ENCODE measurements around the gene HOXD9. TPM values are rescaled to one million over a fixed set of nuclear protein-coding genes. Genes with fewer than 3 reads are reported as not detected.

HOXD9 gene
- total RNA-seq, 1 donor from 2014 or later: not detected

- Mint-ChIP-seq H3K9me3 (ENCODE audit: low read depth) (peaks cover 7% of the 10 kb centered on the region), H3K27ac (ENCODE audit: unreplicated experiment) (no peak overlapping the region), H3K27me3 (ENCODE audit: low read depth) (peaks cover 82% of the 10 kb centered on the region), H3K4me3 (ENCODE audit: unreplicated experiment) (no peak overlapping the region), H3K36me3 (ENCODE audit: low read depth) (peaks cover 12% of the 10 kb centered on the region), H3K4me1 (ENCODE audit: low read depth) (peaks cover 6% of the 10 kb centered on the region)
- no peak for TF ChIP-seq CTCF (IDR thresholded peaks at IDR 0.05)
- DNase-seq (ENCODE audit: low spot score): no peak
Measured at GRCh38 chr2:176159663-176160250, 37.2 kb downstream of the HOXD9 start.

GRCh38 chr2:176160251-176160985 is 37.9 kb downstream of the HOXD9 start:
- DNase-seq (ENCODE audit: low spot score): no peak
- Mint-ChIP-seq H3K27ac (ENCODE audit: unreplicated experiment) (no peak overlapping the region), H3K4me3 (ENCODE audit: unreplicated experiment) (no peak overlapping the region), H3K9me3 (ENCODE audit: low read depth) (peaks cover 7% of the 10 kb centered on the region), H3K27me3 (ENCODE audit: low read depth) (peaks cover 83% of the 10 kb centered on the region), H3K4me1 (ENCODE audit: low read depth) (peaks cover 6% of the 10 kb centered on the region), H3K36me3 (ENCODE audit: low read depth) (peaks cover 12% of the 10 kb centered on the region)
- TF ChIP-seq CTCF (IDR thresholded peaks at IDR 0.05): no peak

- Mint-ChIP-seq H3K27ac (ENCODE audit: unreplicated experiment) (no peak overlapping the region), H3K27me3 (ENCODE audit: low read depth) (peaks cover 83% of the 10 kb centered on the region), H3K36me3 (ENCODE audit: low read depth) (peaks cover 12% of the 10 kb centered on the region), H3K4me3 (ENCODE audit: unreplicated experiment) (no peak overlapping the region), H3K4me1 (ENCODE audit: low read depth) (peaks cover 6% of the 10 kb centered on the region), H3K9me3 (ENCODE audit: low read depth) (peaks cover 7% of the 10 kb centered on the region)
- DNase-seq (ENCODE audit: low spot score): no peak
- no peak for TF ChIP-seq CTCF (IDR thresholded peaks at IDR 0.05)
Measured at GRCh38 chr2:176160986-176161824, 38.7 kb downstream of the HOXD9 start.

GRCh38 chr2:176161825-176162626 is 39.5 kb downstream of the HOXD9 start:
- H3K36me3 Mint-ChIP-seq (ENCODE audit: low read depth): peaks cover 12% of the 10 kb centered on the region
- H3K4me1 Mint-ChIP-seq (ENCODE audit: low read depth): peaks cover 6% of the 10 kb centered on the region
- H3K9me3 Mint-ChIP-seq (ENCODE audit: low read depth): peaks cover 7% of the 10 kb centered on the region
- peaks cover 84% of the 10 kb centered on the region for H3K27me3 Mint-ChIP-seq (ENCODE audit: low read depth)
- H3K4me3 Mint-ChIP-seq (ENCODE audit: unreplicated experiment): no peak overlapping the region
- TF ChIP-seq CTCF (IDR thresholded peaks at IDR 0.05): no peak
- H3K27ac Mint-ChIP-seq (ENCODE audit: unreplicated experiment): no peak overlapping the region
- no peak for DNase-seq (ENCODE audit: low spot score)

All from chondrocyte (in vitro differentiated cells).